Activated T-cell treated with anti-CD3 and anti-CD28 coated beads, Interleukin-2, amount 50 U/mL, for 48 hours (primary cell): ENCODE results near the gene CSH2.
"Not testable (repeated sequence)": the region's sequence is repeated elsewhere in the genome, so short reads cannot be mapped to it uniquely, and the experiment has no call there.

ENCODE experiments used
- DNase-seq, 2 experiments: peaks; one replicate each; pipeline ENCODE4 v3.0.0-alpha.2; 2020

Gene CSH2

DNA sequence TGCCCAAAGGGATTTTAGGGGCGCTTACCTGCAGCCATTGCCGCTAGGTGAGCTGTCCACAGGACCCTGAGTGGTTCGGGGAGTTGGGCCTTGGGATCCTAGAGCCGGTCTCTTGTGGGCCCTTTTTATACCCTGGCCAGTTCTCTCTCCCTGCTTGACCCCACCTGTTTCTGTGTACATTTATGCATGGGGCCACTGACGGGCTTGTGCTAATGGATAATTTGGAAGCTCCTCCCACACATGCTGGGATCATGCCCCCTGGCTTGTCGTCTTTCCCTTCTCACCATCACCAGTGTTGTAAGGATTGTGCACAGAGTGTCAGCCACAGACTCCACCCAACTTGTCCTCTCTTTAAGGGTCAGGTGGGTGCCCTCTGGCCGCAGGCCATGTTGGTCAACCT lies at the start of gene CSH2:
CSH2 (minus strand) TSS at position 101 of the 400 bp plus-strand sequence; CDS start at position 38, 63 bp downstream.
- DNase-seq = not testable (repeated sequence)

- not testable (repeated sequence) for DNase-seq
Measured at GRCh38 chr17:63922402-63922801, 48.9 kb upstream of the CSH2 start.

DNA sequence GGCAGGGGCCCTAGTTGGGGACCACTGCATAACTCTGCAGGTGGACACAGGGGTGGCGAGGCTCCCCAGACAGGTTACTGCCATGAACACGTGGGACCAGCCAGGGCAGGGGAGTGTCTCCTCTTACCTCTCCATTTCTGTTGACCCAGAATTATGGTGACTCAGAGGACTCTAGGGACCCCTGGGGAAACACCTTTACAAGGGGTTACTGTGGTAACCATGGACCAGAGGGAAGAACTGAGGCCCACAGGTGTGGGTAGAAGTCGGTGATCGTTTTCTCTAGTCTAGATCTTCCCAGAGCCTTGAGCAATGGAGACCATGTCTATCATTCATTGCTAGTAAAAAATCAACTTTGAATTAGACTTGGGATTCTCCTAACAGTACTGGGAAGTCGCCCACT lies 47.3 kb upstream of the CSH2 start:
- not testable (repeated sequence) for DNase-seq

DNA sequence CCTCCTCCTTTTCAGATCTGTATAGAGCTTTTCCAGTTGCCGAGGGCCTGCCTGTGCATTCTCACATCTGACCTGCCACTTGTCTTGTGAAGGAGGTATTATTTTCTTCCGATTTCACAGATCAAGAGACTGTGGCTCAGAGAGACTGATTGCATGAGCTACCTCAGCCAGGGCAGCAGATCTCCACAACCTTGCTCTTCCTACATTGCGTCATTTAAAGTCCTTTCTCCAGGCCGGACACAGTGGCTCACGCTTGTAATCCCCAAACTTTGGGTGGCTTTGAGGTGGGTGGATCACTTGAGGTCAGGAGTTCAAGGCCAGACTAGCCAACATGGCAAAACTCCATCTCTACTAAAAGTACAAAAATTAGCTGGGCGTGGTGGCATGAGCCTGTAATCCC lies 46.6 kb upstream of the CSH2 start:
- not testable (repeated sequence) for DNase-seq

DNA sequence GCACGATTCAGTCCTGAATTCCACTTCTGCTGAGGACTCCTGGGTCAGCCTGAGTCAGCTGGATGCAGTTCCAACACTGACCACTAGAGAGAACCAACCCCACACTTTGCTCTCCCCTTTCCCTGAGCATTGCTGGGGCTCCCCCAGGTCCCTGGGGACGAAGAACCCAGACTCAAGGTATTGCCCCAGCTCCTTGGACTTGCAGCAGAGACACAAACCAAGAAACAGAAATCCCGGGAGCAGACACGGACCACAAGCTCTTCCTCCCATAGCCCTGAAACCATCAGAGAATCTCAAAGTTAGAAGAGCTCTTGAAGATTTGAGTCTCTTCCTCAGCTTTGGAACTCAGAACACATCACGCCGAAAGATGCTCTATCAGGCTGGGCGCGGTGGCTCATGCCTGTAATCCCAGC lies 45.8 kb upstream of the CSH2 start:
- DNase-seq = peak; percentile 80 to 83

DNA sequence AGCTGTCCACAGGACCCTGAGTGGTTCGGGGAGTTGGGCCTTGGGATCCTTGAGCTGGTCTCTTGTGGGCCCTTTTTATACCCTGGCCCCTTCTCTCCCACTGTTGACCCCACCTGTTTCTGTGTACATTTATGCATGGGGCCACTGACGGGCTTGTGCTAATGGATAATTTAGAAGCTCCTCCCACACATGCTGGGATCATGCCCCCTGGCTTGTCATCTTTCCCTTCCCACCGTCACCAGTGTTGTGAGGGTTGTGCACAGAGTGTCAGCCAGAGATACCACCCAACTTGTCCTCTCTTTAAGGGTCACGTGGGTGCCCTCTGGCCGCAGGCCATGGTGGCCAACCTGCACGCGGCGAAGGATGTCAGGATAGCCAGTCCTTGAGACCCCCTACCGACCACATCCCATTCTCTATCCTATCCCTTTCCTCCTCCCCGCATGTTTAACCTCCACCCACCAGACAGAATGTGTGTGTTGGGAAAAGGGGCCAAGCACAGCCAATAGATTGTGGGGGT lies 45.4 kb upstream of the CSH2 start, which contains the start of gene GH1:
GH1 (minus strand) TSS at position 51 of the 517 bp plus-strand sequence. CDS start 63 bp downstream, outside the sequence.
- not testable (repeated sequence) for DNase-seq

GRCh38 chr17:63918305-63918704 lies 44.8 kb upstream of the CSH2 start:
- no peak for DNase-seq

DNA sequence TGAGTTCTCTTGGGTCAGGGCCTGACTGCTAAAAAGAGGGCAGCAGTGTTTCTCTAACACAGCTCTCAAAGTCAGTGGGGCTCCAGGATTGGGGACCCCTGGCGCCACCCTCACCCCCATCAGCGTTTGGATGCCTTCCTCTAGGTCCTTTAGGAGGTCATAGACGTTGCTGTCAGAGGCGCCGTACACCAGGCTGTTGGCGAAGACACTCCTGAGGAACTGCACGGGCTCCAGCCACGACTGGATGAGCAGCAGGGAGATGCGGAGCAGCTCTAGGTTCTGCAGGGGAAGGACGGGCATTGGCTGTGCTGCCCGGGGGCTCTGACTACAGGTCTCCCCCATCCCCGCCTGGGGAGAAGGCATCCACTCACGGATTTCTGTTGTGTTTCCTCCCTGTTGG lies 44.2 kb upstream of the CSH2 start:
- no peak for DNase-seq

- DNase-seq = not testable (repeated sequence)
Measured at GRCh38 chr17:63917206-63917605, 43.7 kb upstream of the CSH2 start.

DNA sequence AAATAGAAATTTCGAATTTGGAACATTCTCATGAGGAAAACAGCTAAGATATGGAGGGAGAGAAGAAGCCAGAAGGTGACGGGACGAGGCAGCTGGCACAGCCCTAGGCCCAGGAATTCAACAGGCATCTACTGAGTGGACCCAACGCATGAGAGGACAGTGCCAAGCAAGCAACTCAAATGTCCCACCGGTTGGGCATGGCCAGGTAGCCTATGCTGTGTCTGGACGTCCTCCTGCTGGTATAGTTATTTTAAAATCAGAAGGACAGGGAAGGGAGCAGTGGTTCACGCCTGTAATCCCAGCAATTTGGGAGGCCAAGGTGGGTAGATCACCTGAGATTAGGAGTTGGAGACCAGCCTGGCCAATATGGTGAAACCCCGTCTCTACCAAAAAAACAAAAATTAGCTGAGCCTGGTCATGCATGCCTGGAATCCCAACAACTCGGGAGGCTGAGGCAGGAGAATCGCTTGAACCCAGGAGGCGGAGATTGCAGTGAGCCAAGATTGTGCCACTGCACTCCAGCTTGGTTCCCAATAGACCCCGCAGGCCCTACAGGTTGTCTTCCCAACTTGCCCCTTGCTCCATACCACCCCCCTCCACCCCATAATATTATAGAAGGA lies 43.2 kb upstream of the CSH2 start:
- no peak for DNase-seq

DNA sequence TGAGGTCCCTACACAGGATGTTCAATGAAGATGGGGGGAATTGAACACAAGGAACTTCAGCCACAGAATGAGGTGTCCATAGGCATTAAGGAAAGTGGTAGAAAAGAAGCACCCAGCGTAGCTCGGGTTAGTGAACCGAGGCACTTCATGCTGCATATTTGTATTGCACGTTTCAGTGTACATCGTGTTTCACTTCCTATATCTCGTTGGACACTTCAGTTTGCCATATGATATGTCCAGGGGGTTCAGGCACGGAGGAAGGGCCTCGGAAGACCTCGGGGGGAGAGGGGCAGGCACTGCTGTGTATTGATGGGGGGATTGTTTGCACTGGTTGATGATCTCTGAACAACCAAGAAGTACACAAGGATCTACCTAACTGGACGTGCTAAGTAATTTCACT lies 42.3 kb upstream of the CSH2 start:
- not testable (repeated sequence) for DNase-seq

DNA sequence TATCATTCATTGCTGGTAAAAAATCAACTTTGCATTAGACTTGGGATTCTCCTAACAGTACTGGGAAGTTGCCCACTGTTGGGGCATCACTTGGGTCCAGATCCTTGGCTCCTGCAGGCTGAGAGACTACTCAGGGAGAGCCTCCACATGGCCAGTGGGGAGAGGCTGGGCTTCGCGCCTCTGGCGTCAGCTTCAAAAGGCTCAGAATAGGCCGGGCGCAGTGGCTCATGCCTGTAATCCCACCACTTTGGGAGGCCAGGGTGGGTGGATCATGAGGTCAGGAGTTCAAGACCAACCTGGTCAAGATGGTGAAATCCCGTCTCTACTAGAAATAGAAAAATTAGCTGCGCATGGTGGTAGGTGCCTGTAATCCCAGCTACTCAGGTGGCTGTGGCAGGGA lies 41.0 kb upstream of the CSH2 start:
- DNase-seq = no peak

- DNase-seq = peak; percentile 78 to 82
Measured at GRCh38 chr17:63911657-63912100, 38.2 kb upstream of the CSH2 start.

GRCh38 chr17:63911041-63911635 lies 37.7 kb upstream of the CSH2 start, which contains the start of gene CSHL1:
Gene CSHL1 (minus strand): TSS chr17:63911258. CDS start chr17:63911196, 62 bp downstream.
- DNase-seq = no peak

GRCh38 chr17:63910096-63910495 lies 36.6 kb upstream of the CSH2 start:
- no peak for DNase-seq

DNA sequence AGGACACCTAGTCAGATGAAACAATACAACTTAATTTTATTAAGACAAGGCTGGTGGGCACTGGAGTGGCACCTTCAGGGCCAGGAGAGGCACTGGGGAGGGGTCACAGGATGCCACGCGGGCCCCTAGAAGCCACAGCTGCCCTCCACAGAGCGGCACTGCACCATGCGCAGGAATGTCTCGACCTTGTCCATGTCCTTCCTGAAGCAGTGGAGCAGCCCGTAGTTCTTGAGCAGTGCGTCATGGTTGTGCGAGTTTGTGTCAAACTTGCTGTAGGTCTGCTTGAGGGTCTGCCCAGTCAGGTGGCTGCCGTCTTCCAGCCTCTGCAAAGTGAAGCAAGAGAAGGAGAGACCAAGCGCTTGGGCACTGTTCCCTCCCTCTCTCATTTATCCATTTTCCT lies 36.1 kb upstream of the CSH2 start:
- not testable (repeated sequence) for DNase-seq

- DNase-seq = peak in 1 of 2 experiments; percentile 42
Measured at GRCh38 chr17:63907161-63907778, 33.8 kb upstream of the CSH2 start.

- DNase-seq = not testable (repeated sequence)
Measured at GRCh38 chr17:63904796-63905195, 31.3 kb upstream of the CSH2 start.

DNA sequence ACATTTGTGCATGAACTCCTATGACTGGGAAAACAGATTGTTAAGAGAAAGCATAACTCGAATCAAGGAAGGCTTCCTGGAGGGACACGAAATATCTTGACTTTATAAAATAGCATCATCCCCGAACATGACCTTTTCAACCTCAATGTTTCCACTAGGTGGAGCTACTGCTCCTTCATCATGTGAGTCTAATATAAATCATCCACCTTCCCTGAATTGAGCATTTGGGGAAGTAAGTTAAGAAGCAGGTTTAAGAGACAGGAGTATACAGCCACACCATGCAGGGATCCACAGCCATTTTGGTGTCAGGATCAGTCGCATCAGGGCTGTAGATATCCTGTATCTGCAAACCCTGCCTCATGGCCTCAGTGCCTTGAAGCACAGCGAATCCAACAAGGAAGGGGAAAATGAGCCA lies 30.3 kb upstream of the CSH2 start:
- not testable (repeated sequence) for DNase-seq

DNA sequence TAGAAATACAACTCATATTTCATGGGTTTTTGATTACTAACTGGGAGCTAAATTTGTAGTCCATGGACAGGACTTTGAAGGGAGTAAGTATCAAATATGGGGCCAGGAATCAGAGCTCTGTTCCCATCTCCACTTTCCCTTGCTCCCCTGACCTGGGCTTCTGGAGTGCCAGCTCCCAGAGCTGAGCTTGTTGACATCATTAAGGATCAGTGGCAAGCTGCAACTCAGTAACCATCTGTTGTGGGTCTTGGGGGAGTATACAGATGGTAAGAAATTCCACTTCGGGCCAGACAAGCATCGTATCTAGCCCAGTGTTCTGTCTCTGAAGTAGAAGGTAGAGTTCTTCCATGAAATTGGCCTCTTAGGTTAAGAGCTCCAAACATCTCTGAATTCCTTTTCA lies 28.5 kb upstream of the CSH2 start:
- DNase-seq = not testable (repeated sequence)

DNA sequence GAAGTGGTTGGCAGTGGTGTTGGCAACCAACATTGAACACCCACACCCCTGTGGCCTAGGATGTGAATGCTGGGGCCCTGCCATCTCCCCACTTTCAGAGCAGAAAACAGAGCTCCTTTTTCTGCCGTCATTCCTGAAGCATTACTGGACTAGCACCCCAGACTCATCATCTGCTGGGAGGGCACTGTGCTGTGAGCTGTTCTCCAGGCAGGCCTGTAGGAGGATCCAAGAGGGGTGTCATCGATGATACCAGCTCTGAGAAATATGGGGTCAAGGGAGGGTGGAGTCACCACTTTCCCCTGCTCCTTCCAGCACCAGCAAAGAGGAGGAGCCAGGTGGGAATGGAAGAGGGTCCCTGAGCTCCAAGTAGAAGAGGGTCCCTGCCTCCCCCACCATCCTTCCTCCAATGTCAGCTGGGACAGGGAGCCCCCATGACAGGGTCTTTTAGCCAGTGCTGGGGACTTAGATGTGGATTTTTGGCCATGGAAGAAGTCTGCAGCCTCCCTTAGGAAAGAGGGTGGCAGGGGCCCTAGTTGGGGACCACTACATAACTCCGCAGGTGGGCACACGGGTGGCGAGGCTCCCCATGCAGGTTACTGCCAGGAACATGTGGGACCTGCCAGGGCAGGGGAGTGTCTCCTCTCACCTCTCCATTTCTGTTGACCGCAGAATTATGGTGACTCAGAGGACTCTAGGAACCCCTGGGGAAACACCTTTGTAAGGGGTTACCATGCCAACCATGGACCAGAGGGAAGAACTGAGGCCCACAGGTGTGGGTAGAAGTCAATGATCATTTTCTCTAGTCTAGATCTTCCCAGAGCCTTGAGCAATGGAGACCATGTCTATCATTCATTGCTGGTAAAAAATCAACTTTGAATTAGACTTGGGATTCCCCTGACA lies 25.7 kb upstream of the CSH2 start:
- peak; percentile 46 to 62 for DNase-seq

GRCh38 chr17:63896524-63897354 lies 23.3 kb upstream of the CSH2 start, which contains the start of gene CSH1:
Gene CSH1 (minus strand): TSS chr17:63896574. CDS start chr17:63896511, 63 bp downstream.
- DNase-seq = not testable (repeated sequence)
